HepG2 (cell line): Measurements from ENCODE around the gene EFS. TPM values are rescaled to one million over a fixed set of nuclear protein-coding genes. Genes with fewer than 3 reads are reported as not detected.

Experiments used
- BRD4 ChIP-seq: sonication (generic); formaldehyde crosslinking; IDR thresholded peaks from 2 replicates; pipeline ENCODE4 v1.4.0; 2020; ENCODE audit warnings: missing genetic modification reagents
- DRAP1 ChIP-seq: IDR thresholded peaks from 2 replicates; pipeline ENCODE4 v1.6.1; 2016; ENCODE audit warnings: missing genetic modification reagents, missing compliant biosample characterization
- ESRRA ChIP-seq: sonication (generic); formaldehyde crosslinking; IDR thresholded peaks from 2 replicates; pipeline ENCODE4 v1.5.1; 2020; ENCODE audit warnings: mild to moderate bottlenecking, low read depth, missing genetic modification reagents
- HNRNPH1 ChIP-seq: fragments of 200-400 bp; formaldehyde crosslinking; optimal IDR thresholded peaks from 2 replicates; pipeline ENCODE3; 2017; ENCODE audit warnings: mild to moderate bottlenecking, low read depth, low read length
- KDM4B ChIP-seq: sonication (generic); formaldehyde crosslinking; IDR thresholded peaks from 2 replicates; pipeline ENCODE4 v1.4.0; 2020; ENCODE audit warnings: missing genetic modification reagents
- KLF16 ChIP-seq, 2 experiments: sonication (generic) in 1 of 2; formaldehyde crosslinking in 1 of 2; IDR thresholded peaks; 2 replicates each; pipeline versions ENCODE4 v1.6.1 to v1.8.0; 2016 to 2023; ENCODE audit warnings: missing genetic modification reagents in 2 of 2, missing compliant biosample characterization in 1 of 2
- MTA1 ChIP-seq: sonication (generic); formaldehyde crosslinking; IDR thresholded peaks from 2 replicates; pipeline ENCODE4 v1.4.0; 2020; ENCODE audit warnings: missing genetic modification reagents, mild to moderate bottlenecking, borderline replicate concordance
- NFKBIZ ChIP-seq: IDR thresholded peaks from 2 replicates; pipeline ENCODE4 v1.6.1; 2018; ENCODE audit warnings: missing genetic modification reagents, missing compliant biosample characterization
- PAX8 ChIP-seq: sonication (generic); formaldehyde crosslinking; IDR thresholded peaks from 2 replicates; pipeline ENCODE4 v1.8.0; 2022; ENCODE audit warnings: mild to moderate bottlenecking, missing genetic modification reagents, borderline replicate concordance
- RFX5 ChIP-seq: IDR thresholded peaks from 2 replicates; pipeline ENCODE4 v1.6.1; 2011; ENCODE audit warnings: low read depth, low read length, improper control_type of control experiment
- THRA ChIP-seq: sonication (generic); formaldehyde crosslinking; IDR thresholded peaks from 2 replicates; pipeline ENCODE4 v1.4.0; 2020; ENCODE audit warnings: missing genetic modification reagents, borderline replicate concordance
- ZEB1 ChIP-seq: IDR thresholded peaks from 2 replicates; pipeline ENCODE4 v1.6.1; 2012; ENCODE audit warnings: mild to moderate bottlenecking, low read depth, inconsistent platforms; ENCODE audit not compliant: insufficient replicate concordance
- ZNF124 ChIP-seq: sonication (generic); formaldehyde crosslinking; IDR thresholded peaks from 2 replicates; pipeline ENCODE4 v1.4.0; 2020; ENCODE audit warnings: missing genetic modification reagents
- ZNF138 ChIP-seq: sonication (generic); formaldehyde crosslinking; IDR thresholded peaks from 2 replicates; pipeline ENCODE4 v1.5.0; 2020; ENCODE audit warnings: mild to moderate bottlenecking, low read depth, missing genetic modification reagents
- ZNF225 ChIP-seq: sonication (generic); formaldehyde crosslinking; IDR thresholded peaks from 2 replicates; pipeline ENCODE4 v1.4.0; 2020; ENCODE audit warnings: mild to moderate bottlenecking, missing genetic modification reagents
- ZNF276 ChIP-seq: sonication (generic); formaldehyde crosslinking; IDR thresholded peaks from 2 replicates; pipeline ENCODE4 v1.4.0; 2020; ENCODE audit warnings: mild to moderate bottlenecking, low read depth, missing genetic modification reagents
- ZNF510 ChIP-seq: sonication (generic); formaldehyde crosslinking; IDR thresholded peaks from 2 replicates; pipeline ENCODE4 v1.4.0; 2020; ENCODE audit warnings: low read depth, mild to moderate bottlenecking, missing genetic modification reagents
- ZNF567 ChIP-seq: sonication (generic); formaldehyde crosslinking; IDR thresholded peaks from 2 replicates; pipeline ENCODE4 v1.8.1; 2023; ENCODE audit warnings: mild to moderate bottlenecking, missing genetic modification reagents, borderline replicate concordance
- ZNF569 ChIP-seq: sonication (generic); formaldehyde crosslinking; IDR thresholded peaks from 2 replicates; pipeline ENCODE4 v1.5.0; 2020; ENCODE audit warnings: mild to moderate bottlenecking, missing genetic modification reagents, moderate library complexity, borderline replicate concordance
- ZSCAN22 ChIP-seq: sonication (generic); formaldehyde crosslinking; IDR thresholded peaks from 2 replicates; pipeline ENCODE4 v1.4.0; 2020; ENCODE audit warnings: mild to moderate bottlenecking, missing genetic modification reagents
- polyA plus RNA-seq, 8 experiments: library from polyadenylated mRNA; depleted of rRNA in 3 of 8; stranded (reverse) in 7 of 8; unstranded in 1 of 8; fragments of >200 nt; fragmentation: Illumina TruSeq in 4 of 8; extraction: Trizol in 4 of 8; gene quantifications; 2 replicates each; pipeline versions ENCODE4 v1.2.1 to v1.2.3, GENCODE V29; 2011 to 2016; ENCODE audit warnings: low read depth in 4 of 8, missing spikeins in 1 of 8, mixed read lengths in 1 of 8; ENCODE audit not compliant: insufficient read depth in 1 of 8
- total RNA-seq, 5 experiments: library from RNA; depleted of rRNA; stranded (reverse); fragments of >200 nt; fragmentation: Illumina TruSeq; extraction: Trizol; gene quantifications; 2 replicates each; pipeline ENCODE4 v1.2.3, GENCODE V29; 2016; ENCODE audit warnings: low read depth in 1 of 5

Gene EFS
- total and polyA plus RNA-seq, 2 of the 13 experiments (the other 11 are each of a cell fraction or from before 2014, with no cell fraction given) = not detected

GRCh38 chr14:23306412-23307145 is 58.4 kb downstream of the EFS start, which contains the start of gene BCL2L2 (continued):
- peak; percentile 92 for TF ChIP-seq ESRRA (CRISPR knock-in tag)
- TF ChIP-seq ZNF567 = peak; percentile 99
- TF ChIP-seq THRA = peak; percentile 74
- no peak; the same call in 1 of the 2 replicates for TF ChIP-seq ZNF138 (CRISPR knock-in tag)
- no peak for TF ChIP-seq ZEB1
- TF ChIP-seq ZNF225 (CRISPR knock-in tag) = peak; percentile 99
- TF ChIP-seq KDM4B = peak; percentile 17; the same call in 1 of the 2 replicates
- peak; percentile 88; the same call in 1 of the 2 replicates for TF ChIP-seq ZNF124 (CRISPR knock-in tag)
- peak; percentile 55 for TF ChIP-seq RFX5
- TF ChIP-seq PAX8 (CRISPR knock-in tag) = no peak
- TF ChIP-seq ZNF276 = peak; percentile 88
- peak; percentile 66 for TF ChIP-seq BRD4 (CRISPR knock-in tag)
- TF ChIP-seq ZSCAN22 (CRISPR knock-in tag) = 0 out of 2 replicates have a peak, but pooled peaks have one; percentile 54
- TF ChIP-seq ZNF510 = peak; percentile 94; the same call in 1 of the 2 replicates
- peak in 1 of 2 experiments; percentile 92; a peak in 2 of 4 replicates for TF ChIP-seq KLF16 (CRISPR knock-in tag; IDR thresholded peaks at IDR 0.05)
- TF ChIP-seq ZNF569 (CRISPR knock-in tag) = no peak
- TF ChIP-seq MTA1 (CRISPR knock-in tag) = peak; percentile 98
- peak; percentile 89 for TF ChIP-seq HNRNPH1
- peak; percentile 96 for TF ChIP-seq DRAP1 (CRISPR knock-in tag)
- peak; percentile 41; the same call in 1 of the 2 replicates for TF ChIP-seq NFKBIZ (CRISPR knock-in tag)
